SK-N-SH treated with all-trans-retinoic acid at 6 μM for 48 hours (cell line): ENCODE data around the gene KL.

Experiments used
- ATAC-seq: fragments of 200-7000 bp; cut with Tn5 transposase; 3 replicates; pipeline ENCODE4 v1.9.1; 2020; ENCODE audit warnings: mild to moderate bottlenecking, moderate library complexity
- ARNTL ChIP-seq: fragments of 450-650 bp; formaldehyde crosslinking; IDR thresholded peaks from 2 replicates; pipeline ENCODE4 v1.5.0; 2020; ENCODE audit warnings: low read depth, mild to moderate bottlenecking, moderate library complexity, borderline replicate concordance
- BACH2 ChIP-seq: fragments of 250-450 bp; sonication (Bioruptor Pico); IDR thresholded peaks from 2 replicates; pipeline ENCODE4 v1.9.0; 2021; ENCODE audit warnings: mild to moderate bottlenecking, borderline replicate concordance
- CSDC2 ChIP-seq: fragments of 250-450 bp; sonication (Bioruptor Pico); IDR thresholded peaks from 2 replicates; pipeline ENCODE4 v1.5.0; 2020; ENCODE audit warnings: mild to moderate bottlenecking, moderate library complexity
- ESRRG ChIP-seq: fragments of 250-450 bp; sonication (Bioruptor Pico); IDR thresholded peaks from 2 replicates; pipeline ENCODE4 v1.6.1; 2021; ENCODE audit warnings: mild to moderate bottlenecking
- GLIS3 ChIP-seq: fragments of 250-450 bp; sonication (Bioruptor Pico); IDR thresholded peaks from 2 replicates; pipeline ENCODE4 v1.5.0; 2020; ENCODE audit warnings: mild to moderate bottlenecking, moderate library complexity
- ISL1 ChIP-seq: fragments of 250-450 bp; sonication (Bioruptor Pico); IDR thresholded peaks from 2 replicates; pipeline ENCODE4 v2.1.2; 2022; ENCODE audit warnings: mild to moderate bottlenecking, moderate library complexity
- OSR1 ChIP-seq: fragments of 250-450 bp; sonication (Bioruptor Pico); IDR thresholded peaks from 2 replicates; pipeline ENCODE4 v1.8.0; 2022; ENCODE audit warnings: moderate library complexity, mild to moderate bottlenecking, inconsistent platforms
- RARB ChIP-seq: fragments of 250-450 bp; sonication (Bioruptor Pico); IDR thresholded peaks from 2 replicates; pipeline ENCODE4 v1.8.0; 2021; ENCODE audit warnings: mild to moderate bottlenecking, moderate library complexity
- SNAI2 ChIP-seq: fragments of 250-450 bp; sonication (Bioruptor Pico); IDR thresholded peaks from 2 replicates; pipeline ENCODE4 v1.5.0; 2020; ENCODE audit warnings: mild to moderate bottlenecking, moderate library complexity
- TCF4 ChIP-seq: fragments of 250-450 bp; sonication (Bioruptor Pico); IDR thresholded peaks from 2 replicates; pipeline ENCODE4 v1.8.0; 2021; ENCODE audit warnings: mild to moderate bottlenecking, moderate library complexity, borderline replicate concordance
- TOX ChIP-seq: fragments of 250-450 bp; sonication (Bioruptor Pico); IDR thresholded peaks from 2 replicates; pipeline ENCODE4 v1.8.0; 2021; ENCODE audit warnings: mild to moderate bottlenecking, moderate library complexity, borderline replicate concordance
- ZC3H10 ChIP-seq: fragments of 250-450 bp; sonication (Bioruptor Pico); IDR thresholded peaks from 2 replicates; pipeline ENCODE4 v1.5.1; 2021; ENCODE audit warnings: mild to moderate bottlenecking, moderate library complexity
- ZFP3 ChIP-seq: fragments of 250-450 bp; sonication (Bioruptor Pico); IDR thresholded peaks from 2 replicates; pipeline ENCODE4 v1.5.0; 2020; ENCODE audit warnings: mild to moderate bottlenecking, moderate library complexity
- ZFP30 ChIP-seq: fragments of 450-650 bp; formaldehyde crosslinking; IDR thresholded peaks from 2 replicates; pipeline ENCODE4 v1.5.0; 2022; ENCODE audit warnings: mild to moderate bottlenecking, moderate library complexity
- ZNF565 ChIP-seq: fragments of 450-650 bp; formaldehyde crosslinking; conservative IDR thresholded peaks from 2 replicates; pipeline ENCODE4 v1.5.0; 2020; ENCODE audit warnings: low read depth, mild to moderate bottlenecking, moderate library complexity
- ZNF70 ChIP-seq: fragments of 450-650 bp; formaldehyde crosslinking; IDR thresholded peaks from 2 replicates; pipeline ENCODE4 v1.5.0; 2020; ENCODE audit warnings: mild to moderate bottlenecking, moderate library complexity
- ZNF8 ChIP-seq: fragments of 450-650 bp; formaldehyde crosslinking; IDR thresholded peaks from 2 replicates; pipeline ENCODE4 v1.5.0; 2020; ENCODE audit warnings: mild to moderate bottlenecking, moderate library complexity
- TF ChIP-seq, protein P1 (sequence below): fragments of 250-450 bp; sonication (Bioruptor Pico); IDR thresholded peaks from 2 replicates; pipeline ENCODE4 v1.5.1; 2021; ENCODE audit warnings: mild to moderate bottlenecking, moderate library complexity
- TF ChIP-seq, protein P2 (sequence below): fragments of 250-450 bp; sonication (Bioruptor Pico); IDR thresholded peaks from 2 replicates; pipeline ENCODE4 v1.8.0; 2020; ENCODE audit warnings: mild to moderate bottlenecking, moderate library complexity, borderline replicate concordance
- TF ChIP-seq, protein P3 (sequence below): fragments of 250-450 bp; sonication (Bioruptor Pico); IDR thresholded peaks from 2 replicates; pipeline ENCODE4 v1.5.0; 2020; ENCODE audit warnings: mild to moderate bottlenecking, moderate library complexity
- TF ChIP-seq, protein P4 (sequence below): fragments of 250-450 bp; sonication (Bioruptor Pico); IDR thresholded peaks from 2 replicates; pipeline ENCODE4 v1.5.1; 2020; ENCODE audit warnings: low read depth, mild to moderate bottlenecking, moderate library complexity
- TF ChIP-seq, protein P5 (sequence below): fragments of 250-450 bp; sonication (Bioruptor Pico); IDR thresholded peaks from 2 replicates; pipeline ENCODE4 v1.8.0; 2021; ENCODE audit warnings: low read depth, mild to moderate bottlenecking, moderate library complexity, borderline replicate concordance

The KL gene

DNA sequence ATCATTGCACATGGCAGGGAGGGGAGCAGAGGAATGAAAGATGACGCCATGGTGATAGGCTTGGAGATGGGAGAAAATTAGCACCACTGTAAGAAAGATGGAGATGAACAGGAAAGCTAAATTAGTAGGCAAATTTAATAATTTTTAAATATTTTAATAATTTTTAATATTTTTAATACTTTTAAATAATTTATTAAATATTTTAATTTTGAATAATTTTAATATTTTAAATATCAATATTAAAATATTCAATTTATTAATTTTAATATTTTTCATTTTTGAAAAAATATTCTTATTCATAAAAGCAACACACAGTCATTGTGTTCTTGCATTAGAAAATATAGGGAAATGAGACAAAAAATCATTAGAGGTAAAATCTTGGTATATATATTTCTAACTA lies 15.9 kb upstream of the KL start:
- no peak for ATAC-seq

DNA sequence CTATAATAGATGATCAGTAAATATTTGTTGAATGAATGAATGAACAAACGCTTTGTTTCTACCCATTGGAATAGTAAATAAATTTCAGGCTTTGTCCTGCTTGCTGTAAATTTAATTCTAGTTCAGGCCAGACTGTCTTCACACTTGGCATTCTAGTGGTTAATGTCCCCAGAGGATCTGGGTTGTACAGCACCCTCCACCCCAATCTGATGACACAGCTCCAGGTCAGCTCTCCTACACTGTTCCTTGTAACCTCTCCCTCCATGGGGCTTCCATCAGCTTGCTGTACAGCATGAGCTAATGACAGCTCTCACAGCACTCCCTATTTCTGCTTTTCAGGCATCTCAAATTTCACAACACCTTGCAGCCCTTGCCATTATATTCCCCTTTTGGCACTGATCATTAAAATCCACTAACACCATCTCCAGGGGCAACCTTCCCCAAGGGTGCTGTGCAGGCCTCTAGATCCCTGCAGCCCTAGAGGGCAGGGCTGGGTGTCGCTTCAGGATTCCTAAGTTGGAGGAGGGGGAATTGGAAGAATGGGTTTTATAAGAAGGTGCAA lies 12.7 kb upstream of the KL start:
- ATAC-seq: no peak
- TF ChIP-seq SNAI2 (no peak), OSR1 (no peak)

More for the DNA sequence above, 15.9 kb upstream of the KL start:
- no peak for TF ChIP-seq ARNTL (CRISPR knock-in tag)
- TF ChIP-seq OSR1: no peak
- TF ChIP-seq, protein P1, sequence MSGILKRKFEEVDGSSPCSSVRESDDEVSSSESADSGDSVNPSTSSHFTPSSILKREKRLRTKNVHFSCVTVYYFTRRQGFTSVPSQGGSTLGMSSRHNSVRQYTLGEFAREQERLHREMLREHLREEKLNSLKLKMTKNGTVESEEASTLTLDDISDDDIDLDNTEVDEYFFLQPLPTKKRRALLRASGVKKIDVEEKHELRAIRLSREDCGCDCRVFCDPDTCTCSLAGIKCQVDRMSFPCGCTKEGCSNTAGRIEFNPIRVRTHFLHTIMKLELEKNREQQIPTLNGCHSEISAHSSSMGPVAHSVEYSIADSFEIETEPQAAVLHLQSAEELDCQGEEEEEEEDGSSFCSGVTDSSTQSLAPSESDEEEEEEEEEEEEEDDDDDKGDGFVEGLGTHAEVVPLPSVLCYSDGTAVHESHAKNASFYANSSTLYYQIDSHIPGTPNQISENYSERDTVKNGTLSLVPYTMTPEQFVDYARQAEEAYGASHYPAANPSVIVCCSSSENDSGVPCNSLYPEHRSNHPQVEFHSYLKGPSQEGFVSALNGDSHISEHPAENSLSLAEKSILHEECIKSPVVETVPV: no peak
- TF ChIP-seq ZNF8: no peak
- TF ChIP-seq, protein P2, sequence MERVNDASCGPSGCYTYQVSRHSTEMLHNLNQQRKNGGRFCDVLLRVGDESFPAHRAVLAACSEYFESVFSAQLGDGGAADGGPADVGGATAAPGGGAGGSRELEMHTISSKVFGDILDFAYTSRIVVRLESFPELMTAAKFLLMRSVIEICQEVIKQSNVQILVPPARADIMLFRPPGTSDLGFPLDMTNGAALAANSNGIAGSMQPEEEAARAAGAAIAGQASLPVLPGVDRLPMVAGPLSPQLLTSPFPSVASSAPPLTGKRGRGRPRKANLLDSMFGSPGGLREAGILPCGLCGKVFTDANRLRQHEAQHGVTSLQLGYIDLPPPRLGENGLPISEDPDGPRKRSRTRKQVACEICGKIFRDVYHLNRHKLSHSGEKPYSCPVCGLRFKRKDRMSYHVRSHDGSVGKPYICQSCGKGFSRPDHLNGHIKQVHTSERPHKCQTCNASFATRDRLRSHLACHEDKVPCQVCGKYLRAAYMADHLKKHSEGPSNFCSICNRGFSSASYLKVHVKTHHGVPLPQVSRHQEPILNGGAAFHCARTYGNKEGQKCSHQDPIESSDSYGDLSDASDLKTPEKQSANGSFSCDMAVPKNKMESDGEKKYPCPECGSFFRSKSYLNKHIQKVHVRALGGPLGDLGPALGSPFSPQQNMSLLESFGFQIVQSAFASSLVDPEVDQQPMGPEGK (CRISPR knock-in tag): no peak
- TF ChIP-seq ESRRG (CRISPR knock-in tag): no peak
- no peak for TF ChIP-seq GLIS3 (CRISPR knock-in tag)
- no peak for TF ChIP-seq TCF4 (CRISPR knock-in tag)
- no peak for TF ChIP-seq BACH2
- no peak for TF ChIP-seq SNAI2
- no peak for TF ChIP-seq TOX (CRISPR knock-in tag)
- TF ChIP-seq RARB: no peak
- TF ChIP-seq ZC3H10 (CRISPR knock-in tag): no peak
- no peak for TF ChIP-seq ISL1 (CRISPR knock-in tag)
- no peak for TF ChIP-seq CSDC2 (CRISPR knock-in tag)
- TF ChIP-seq, protein P3, sequence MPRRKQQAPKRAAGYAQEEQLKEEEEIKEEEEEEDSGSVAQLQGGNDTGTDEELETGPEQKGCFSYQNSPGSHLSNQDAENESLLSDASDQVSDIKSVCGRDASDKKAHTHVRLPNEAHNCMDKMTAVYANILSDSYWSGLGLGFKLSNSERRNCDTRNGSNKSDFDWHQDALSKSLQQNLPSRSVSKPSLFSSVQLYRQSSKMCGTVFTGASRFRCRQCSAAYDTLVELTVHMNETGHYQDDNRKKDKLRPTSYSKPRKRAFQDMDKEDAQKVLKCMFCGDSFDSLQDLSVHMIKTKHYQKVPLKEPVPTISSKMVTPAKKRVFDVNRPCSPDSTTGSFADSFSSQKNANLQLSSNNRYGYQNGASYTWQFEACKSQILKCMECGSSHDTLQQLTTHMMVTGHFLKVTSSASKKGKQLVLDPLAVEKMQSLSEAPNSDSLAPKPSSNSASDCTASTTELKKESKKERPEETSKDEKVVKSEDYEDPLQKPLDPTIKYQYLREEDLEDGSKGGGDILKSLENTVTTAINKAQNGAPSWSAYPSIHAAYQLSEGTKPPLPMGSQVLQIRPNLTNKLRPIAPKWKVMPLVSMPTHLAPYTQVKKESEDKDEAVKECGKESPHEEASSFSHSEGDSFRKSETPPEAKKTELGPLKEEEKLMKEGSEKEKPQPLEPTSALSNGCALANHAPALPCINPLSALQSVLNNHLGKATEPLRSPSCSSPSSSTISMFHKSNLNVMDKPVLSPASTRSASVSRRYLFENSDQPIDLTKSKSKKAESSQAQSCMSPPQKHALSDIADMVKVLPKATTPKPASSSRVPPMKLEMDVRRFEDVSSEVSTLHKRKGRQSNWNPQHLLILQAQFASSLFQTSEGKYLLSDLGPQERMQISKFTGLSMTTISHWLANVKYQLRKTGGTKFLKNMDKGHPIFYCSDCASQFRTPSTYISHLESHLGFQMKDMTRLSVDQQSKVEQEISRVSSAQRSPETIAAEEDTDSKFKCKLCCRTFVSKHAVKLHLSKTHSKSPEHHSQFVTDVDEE (CRISPR knock-in tag): no peak
- TF ChIP-seq, all 23 proteins: peak for 0

DNA sequence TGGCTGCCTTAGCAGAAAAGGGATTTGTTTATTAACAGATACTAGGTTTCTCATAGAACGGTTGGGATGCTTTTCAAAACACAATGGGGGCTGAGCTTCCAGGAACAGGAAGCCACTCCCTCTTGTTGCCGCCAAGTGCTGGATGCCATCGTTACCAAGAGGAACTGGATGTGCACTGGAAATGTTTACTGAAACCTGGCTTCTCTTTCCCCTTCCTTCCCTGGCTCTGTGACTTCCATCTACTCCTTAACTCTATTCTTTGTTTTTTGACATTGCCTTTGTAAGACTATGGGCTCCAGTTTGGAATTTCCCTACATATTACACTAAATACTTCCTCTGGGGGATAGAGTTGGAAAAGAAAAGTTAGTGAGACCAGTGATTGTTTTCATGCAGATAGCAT lies 11.7 kb upstream of the KL start:
- no peak for ATAC-seq
- TF ChIP-seq, protein P3 (CRISPR knock-in tag): no peak
- no peak for TF ChIP-seq ZNF8
- TF ChIP-seq, protein P4, sequence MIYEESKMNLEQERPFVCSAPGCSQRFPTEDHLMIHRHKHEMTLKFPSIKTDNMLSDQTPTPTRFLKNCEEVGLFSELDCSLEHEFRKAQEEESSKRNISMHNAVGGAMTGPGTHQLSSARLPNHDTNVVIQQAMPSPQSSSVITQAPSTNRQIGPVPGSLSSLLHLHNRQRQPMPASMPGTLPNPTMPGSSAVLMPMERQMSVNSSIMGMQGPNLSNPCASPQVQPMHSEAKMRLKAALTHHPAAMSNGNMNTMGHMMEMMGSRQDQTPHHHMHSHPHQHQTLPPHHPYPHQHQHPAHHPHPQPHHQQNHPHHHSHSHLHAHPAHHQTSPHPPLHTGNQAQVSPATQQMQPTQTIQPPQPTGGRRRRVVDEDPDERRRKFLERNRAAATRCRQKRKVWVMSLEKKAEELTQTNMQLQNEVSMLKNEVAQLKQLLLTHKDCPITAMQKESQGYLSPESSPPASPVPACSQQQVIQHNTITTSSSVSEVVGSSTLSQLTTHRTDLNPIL (CRISPR knock-in tag): no peak
- TF ChIP-seq, protein P5, sequence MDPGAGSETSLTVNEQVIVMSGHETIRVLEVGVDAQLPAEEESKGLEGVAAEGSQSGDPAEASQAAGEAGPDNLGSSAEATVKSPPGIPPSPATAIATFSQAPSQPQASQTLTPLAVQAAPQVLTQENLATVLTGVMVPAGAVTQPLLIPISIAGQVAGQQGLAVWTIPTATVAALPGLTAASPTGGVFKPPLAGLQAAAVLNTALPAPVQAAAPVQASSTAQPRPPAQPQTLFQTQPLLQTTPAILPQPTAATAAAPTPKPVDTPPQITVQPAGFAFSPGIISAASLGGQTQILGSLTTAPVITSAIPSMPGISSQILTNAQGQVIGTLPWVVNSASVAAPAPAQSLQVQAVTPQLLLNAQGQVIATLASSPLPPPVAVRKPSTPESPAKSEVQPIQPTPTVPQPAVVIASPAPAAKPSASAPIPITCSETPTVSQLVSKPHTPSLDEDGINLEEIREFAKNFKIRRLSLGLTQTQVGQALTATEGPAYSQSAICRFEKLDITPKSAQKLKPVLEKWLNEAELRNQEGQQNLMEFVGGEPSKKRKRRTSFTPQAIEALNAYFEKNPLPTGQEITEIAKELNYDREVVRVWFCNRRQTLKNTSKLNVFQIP (CRISPR knock-in tag): no peak
- no peak for TF ChIP-seq ZFP3
- TF ChIP-seq ZNF565 (CRISPR knock-in tag): no peak
- no peak for TF ChIP-seq TCF4 (CRISPR knock-in tag)
- no peak for TF ChIP-seq CSDC2 (CRISPR knock-in tag)
- TF ChIP-seq ZNF70 (CRISPR knock-in tag): no peak
- no peak for TF ChIP-seq ZFP30 (CRISPR knock-in tag)
- TF ChIP-seq RARB: no peak
- TF ChIP-seq, protein P2 (CRISPR knock-in tag): no peak
- TF ChIP-seq ESRRG (CRISPR knock-in tag): no peak
- no peak for TF ChIP-seq TOX (CRISPR knock-in tag)
- TF ChIP-seq ISL1 (CRISPR knock-in tag): no peak
- TF ChIP-seq, protein P1: no peak
